HFF-Myc (cell line): ENCODE results near the gene IFNK.
A peak's percentile ranks its signal among the peaks of the same experiment; 100 is the strongest.

Experiments
- DNase-seq: peaks from one replicate; pipeline ENCODE4 v3.0.0-alpha.2; 2011; ENCODE audit warnings: low read depth; ENCODE audit errors: extremely low read depth
- H3K4me3 ChIP-seq: replicated peaks from 2 replicates; pipeline ENCODE4 v1.5.1; 2011; ENCODE audit warnings: low read depth, mild to moderate bottlenecking, control low read depth, low read length
- TF ChIP-seq, protein P1 (sequence below): IDR thresholded peaks from 2 replicates; pipeline ENCODE4 v1.5.1; 2012; ENCODE audit warnings: mild to moderate bottlenecking, low read depth, low read length, control low read depth; ENCODE audit errors: missing control alignments

Gene IFNK

DNA sequence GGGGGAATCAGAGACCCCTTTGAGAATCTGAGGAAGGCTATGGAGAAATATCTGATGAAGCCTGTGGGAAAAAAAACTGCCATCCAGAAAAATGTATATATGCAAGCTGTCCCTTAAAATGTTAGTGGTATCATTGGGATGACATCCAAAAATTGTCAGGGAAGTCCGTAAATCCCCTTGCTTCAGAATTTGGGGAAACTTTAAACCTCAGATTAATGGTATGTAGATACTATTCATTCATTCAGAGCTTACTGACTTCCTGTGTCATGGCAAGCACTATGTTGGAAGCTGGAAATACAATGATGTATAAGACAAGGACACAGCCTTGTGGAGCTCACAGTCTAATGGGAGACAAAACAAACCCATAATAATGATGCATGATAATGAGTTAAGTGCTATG is 16.4 kb downstream of the IFNK start:
- TF ChIP-seq, protein P1, sequence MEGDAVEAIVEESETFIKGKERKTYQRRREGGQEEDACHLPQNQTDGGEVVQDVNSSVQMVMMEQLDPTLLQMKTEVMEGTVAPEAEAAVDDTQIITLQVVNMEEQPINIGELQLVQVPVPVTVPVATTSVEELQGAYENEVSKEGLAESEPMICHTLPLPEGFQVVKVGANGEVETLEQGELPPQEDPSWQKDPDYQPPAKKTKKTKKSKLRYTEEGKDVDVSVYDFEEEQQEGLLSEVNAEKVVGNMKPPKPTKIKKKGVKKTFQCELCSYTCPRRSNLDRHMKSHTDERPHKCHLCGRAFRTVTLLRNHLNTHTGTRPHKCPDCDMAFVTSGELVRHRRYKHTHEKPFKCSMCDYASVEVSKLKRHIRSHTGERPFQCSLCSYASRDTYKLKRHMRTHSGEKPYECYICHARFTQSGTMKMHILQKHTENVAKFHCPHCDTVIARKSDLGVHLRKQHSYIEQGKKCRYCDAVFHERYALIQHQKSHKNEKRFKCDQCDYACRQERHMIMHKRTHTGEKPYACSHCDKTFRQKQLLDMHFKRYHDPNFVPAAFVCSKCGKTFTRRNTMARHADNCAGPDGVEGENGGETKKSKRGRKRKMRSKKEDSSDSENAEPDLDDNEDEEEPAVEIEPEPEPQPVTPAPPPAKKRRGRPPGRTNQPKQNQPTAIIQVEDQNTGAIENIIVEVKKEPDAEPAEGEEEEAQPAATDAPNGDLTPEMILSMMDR = no peak
- H3K4me3 ChIP-seq = no peak overlapping the region
- DNase-seq = no peak

DNA sequence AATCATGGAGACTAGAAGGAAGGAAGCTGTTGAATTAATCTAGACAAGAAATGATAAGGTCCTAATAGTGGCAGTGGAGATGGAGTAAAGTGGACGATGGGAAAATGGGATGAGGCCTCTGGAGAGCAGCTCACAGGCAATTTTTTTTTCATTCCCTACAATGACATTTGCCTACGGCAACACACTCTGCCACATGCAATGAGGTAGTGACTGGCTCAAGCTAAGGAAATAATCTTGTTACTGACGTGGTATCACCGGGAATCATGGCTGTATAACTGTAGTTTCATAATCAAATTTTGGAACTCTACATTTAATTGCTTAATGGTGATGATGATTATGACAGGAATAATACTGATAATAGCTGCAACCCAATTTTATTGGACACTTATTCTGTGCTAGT is 17.6 kb downstream of the IFNK start:
- H3K4me3 ChIP-seq = no peak overlapping the region
- DNase-seq = no peak
- TF ChIP-seq, protein P1 = no peak

DNA sequence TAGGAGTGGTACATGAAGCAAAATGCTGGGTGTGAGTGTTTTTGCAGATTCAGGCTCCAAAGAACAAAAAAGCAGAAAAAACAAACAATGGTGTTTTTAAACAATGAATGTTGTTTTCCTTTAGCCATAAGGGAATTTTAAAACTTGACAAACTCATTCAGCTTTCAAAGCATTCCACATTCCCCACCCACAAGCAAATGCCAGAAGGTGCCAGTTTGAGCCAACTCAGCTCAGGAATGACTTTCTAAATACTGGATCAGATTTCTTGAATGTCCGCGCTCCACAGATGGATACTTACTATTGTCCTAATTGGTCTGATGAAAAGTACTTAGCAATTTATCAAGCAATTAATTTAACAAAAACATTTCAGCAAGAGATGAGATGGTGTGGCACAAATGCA is 18.4 kb downstream of the IFNK start:
- no peak overlapping the region for H3K4me3 ChIP-seq
- TF ChIP-seq, protein P1 = no peak
- no peak for DNase-seq

DNA sequence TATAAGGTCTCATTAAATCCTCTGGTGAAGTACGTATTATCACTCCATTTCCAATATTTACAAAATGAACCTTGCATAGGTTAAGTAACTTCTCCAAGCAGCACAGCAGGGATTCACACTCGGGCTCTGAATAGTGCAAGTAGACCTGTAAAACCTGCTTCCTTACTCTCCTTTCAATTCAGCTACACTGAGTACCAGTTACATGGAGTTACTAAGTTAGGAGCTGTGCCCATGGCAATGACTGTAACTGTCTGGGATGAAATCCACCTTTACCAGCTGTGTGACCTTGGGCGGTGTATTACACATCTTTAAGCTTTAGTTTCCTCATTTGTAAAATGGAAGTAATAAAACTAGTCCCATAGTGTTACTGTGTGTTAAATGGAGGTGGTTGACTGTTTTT is 21.4 kb downstream of the IFNK start:
- DNase-seq = no peak
- TF ChIP-seq, protein P1 = no peak
- no peak overlapping the region for H3K4me3 ChIP-seq

DNA sequence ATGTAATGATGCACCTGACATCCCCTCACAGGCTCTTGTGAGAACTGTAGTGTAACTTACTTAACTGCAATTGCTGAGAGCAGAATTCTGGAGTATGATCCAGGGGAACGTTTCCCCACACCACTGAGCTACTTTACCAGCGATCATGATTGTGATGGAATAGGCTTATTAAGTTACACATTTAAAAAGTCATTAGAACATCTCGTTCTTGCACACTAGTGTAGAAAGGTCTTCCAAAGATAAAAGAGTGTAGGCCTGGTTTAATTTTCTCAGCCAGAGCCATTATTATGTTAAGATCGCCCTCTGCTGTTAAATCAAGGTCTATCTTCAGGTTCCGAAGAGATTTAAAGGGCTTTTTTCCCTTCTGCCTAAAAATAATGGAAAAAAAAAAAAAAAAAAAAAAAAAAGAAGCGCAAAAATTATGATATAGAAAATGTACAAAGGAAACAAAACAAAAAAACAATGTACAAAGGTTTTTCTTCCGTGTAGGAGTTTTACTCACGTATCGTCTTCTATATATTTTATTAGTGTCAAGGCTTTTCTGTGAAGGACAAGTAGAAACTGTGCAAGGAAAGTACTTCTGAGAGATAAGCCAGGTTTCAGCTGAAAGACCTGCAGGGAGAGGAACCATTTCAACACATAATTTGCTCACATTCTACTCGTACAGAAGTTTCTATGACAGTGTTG is 24.1 kb downstream of the IFNK start:
- TF ChIP-seq, protein P1 = peak; percentile 31
- DNase-seq = no peak
- no peak overlapping the region for H3K4me3 ChIP-seq

DNA sequence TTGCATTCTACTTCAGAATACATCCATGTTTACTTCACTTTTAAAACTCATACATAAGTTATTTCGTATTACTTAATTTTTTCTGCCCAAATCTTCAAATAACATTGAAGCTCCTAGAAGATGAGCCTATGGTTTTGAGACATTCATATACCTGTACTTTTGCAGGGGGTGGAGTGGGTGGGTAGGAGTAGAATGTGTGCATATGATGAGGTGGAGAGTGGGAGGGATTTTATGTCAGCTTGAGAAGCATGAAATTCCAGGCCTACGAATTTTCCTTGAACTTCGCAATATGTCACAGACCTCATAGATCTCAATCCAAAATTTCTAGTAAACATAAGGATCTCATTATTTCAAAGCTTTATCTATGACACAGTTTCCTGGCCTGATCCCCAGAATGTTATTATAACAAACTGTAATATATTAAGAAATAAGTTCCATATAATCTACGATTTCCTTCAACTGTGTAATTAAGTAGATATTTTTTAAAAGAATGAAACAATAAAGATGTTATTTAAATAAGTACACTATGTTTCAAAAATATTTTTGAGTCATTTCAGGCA is 25.2 kb downstream of the IFNK start:
- TF ChIP-seq, protein P1 = no peak
- DNase-seq = no peak
- H3K4me3 ChIP-seq = no peak overlapping the region
